ENCODE data around the gene COMMD10. TPM values are rescaled to one million over a fixed set of nuclear protein-coding genes. Genes with fewer than 3 reads are reported as not detected.

The COMMD10 gene
- total and polyA plus RNA-seq, 2 of the 8 experiments (the other 6 are each of a cell fraction or from before 2014, with no cell fraction given), result 16.5 to 43.4 TPM

GRCh38 chr5:116078199-116078598 lies 6.6 kb upstream of the COMMD10 start:
- H4K91ac ChIP-seq (replicated peaks; ENCODE audit: insufficient read length, low read length), result no peak overlapping the region
- H2AFZ ChIP-seq (ENCODE audit: low read length), result no peak overlapping the region
- DNase-seq (ENCODE audit: low read depth in 1 of 2, low spot score in 2 of 2), result no peak
- no peak overlapping the region for H2AK5ac ChIP-seq (ENCODE audit: low read depth, low read length)
- ChIA-PET POLR2A (ENCODE audit: partially characterized antibody) (no interaction called here), CTCF (ENCODE audit: partially characterized antibody) (interaction anchor here (1.6 to 4.4 kb wide), 2 partner anchors 10 to 239 kb away, joined by 4 to 21 read pairs; no protein-coding TSS in a partner anchor)
- H2BK120ac ChIP-seq (replicated peaks; ENCODE audit: low read depth, low read length), result no peak overlapping the region
- H3K14ac ChIP-seq (ENCODE audit: insufficient read length), result no peak overlapping the region
- H3K4me2 ChIP-seq (ENCODE audit: insufficient read depth in 1 of 2, low read depth in 2 of 2, low read length in 2 of 2), result no peak overlapping the region
- no peaks in the 10 kb centered on the region for H3K79me1 ChIP-seq (ENCODE audit: low read depth, low read length)
- H2BK5ac ChIP-seq (ENCODE audit: low read depth, low read length), result no peak overlapping the region
- no peaks in the 10 kb centered on the region for H3K4me1 ChIP-seq (replicated peaks in 1 of 4; ENCODE audit: control insufficient read depth in 3 of 4, insufficient read depth in 4 of 4, low read length in 3 of 4)
- H3K27ac ChIP-seq (ENCODE audit: low read depth, low read length), result no peak overlapping the region
- 89% methylated on average over 5 of the region's 5 CpGs; no CpG with 5 or more reads in 1 of the 2 experiments for WGBS, 2 experiments (ENCODE audit: extremely low coverage in 1 of 2, insufficient coverage in 1 of 2, insufficient read length in 1 of 2, insufficient replicate concordance in 2 of 2, low coverage in 1 of 2, low lambda C conversion rate in 2 of 2, missing lambda C conversion rate in 1 of 2)
- H3K23me2 ChIP-seq (ENCODE audit: low read depth, low read length), result no peaks in the 10 kb centered on the region
- H3K27me3 ChIP-seq (replicated peaks in 1 of 4; ENCODE audit: control insufficient read depth in 3 of 4, extremely low read depth in 1 of 4, insufficient read depth in 3 of 4, low read length in 3 of 4), result no peaks in the 10 kb centered on the region
- no peak overlapping the region for H2BK20ac ChIP-seq (ENCODE audit: low read length)
- H2BK15ac ChIP-seq (ENCODE audit: low read length), result no peak overlapping the region
- H3K9me3 ChIP-seq (ENCODE audit: insufficient read depth in 2 of 2, low read depth in 1 of 2, low read length in 1 of 2), result no peaks in the 10 kb centered on the region
- H3K36me3 ChIP-seq (ENCODE audit: control insufficient read depth in 2 of 4, insufficient read depth in 4 of 4, low read length in 3 of 4), result no peaks in the 10 kb centered on the region
- no peak for FAIRE-seq
- H3K4ac ChIP-seq (replicated peaks; ENCODE audit: insufficient read length, low read depth, low read length), result no peak overlapping the region
- H3K56ac ChIP-seq (replicated peaks; ENCODE audit: insufficient read length, low read depth, low read length), result no peak overlapping the region
- H3K4me3 ChIP-seq (ENCODE audit: extremely low read depth in 1 of 4, insufficient read depth in 2 of 4, low read depth in 3 of 4, low read length in 4 of 4), result no peak overlapping the region
- no peaks in the 10 kb centered on the region for H3K79me2 ChIP-seq (ENCODE audit: control insufficient read depth in 1 of 2, insufficient read depth in 2 of 2, low read length in 2 of 2)
- no peak overlapping the region for H4K5ac ChIP-seq (ENCODE audit: insufficient read length, low read depth, low read length)
- H4K20me1 ChIP-seq (replicated peaks in 1 of 2; ENCODE audit: control insufficient read depth in 1 of 2, insufficient read depth in 2 of 2, low read length in 2 of 2), result no peaks in the 10 kb centered on the region
- no peak overlapping the region for H4K8ac ChIP-seq (ENCODE audit: extremely low read depth, insufficient read depth, low read length)
- H3K9ac ChIP-seq (replicated peaks in 1 of 4; ENCODE audit: extremely low read depth in 1 of 4, low read depth in 3 of 4, low read length in 3 of 4), result no peak overlapping the region
- no peak overlapping the region for H2BK12ac ChIP-seq (ENCODE audit: low read depth, low read length)
- H3K18ac ChIP-seq (ENCODE audit: extremely low read depth, low read length), result no peak overlapping the region
- no peak overlapping the region for H3K23ac ChIP-seq (ENCODE audit: insufficient read length)
- TF ChIP-seq CEBPB (IDR thresholded peaks at IDR 0.05; ENCODE audit: low read depth, low read length) (no peak), SRF (IDR thresholded peaks at IDR 0.05; ENCODE audit: low read depth, low read length) (no peak), YY1 (IDR thresholded peaks at IDR 0.05; ENCODE audit: low read depth, low read length) (no peak), CBX8 (IDR thresholded peaks at IDR 0.05; ENCODE audit: borderline replicate concordance, low read depth, low read length) (no peak), EGR1 (IDR thresholded peaks at IDR 0.05; ENCODE audit: borderline replicate concordance, low read depth, low read length) (no peak), RNF2 (IDR thresholded peaks at IDR 0.05; ENCODE audit: borderline replicate concordance, low read depth, low read length, missing control alignments, poor library complexity, severe bottlenecking) (no peak), ASH2L (IDR thresholded peaks at IDR 0.05; ENCODE audit: low read length) (no peak), JUN (IDR thresholded peaks at IDR 0.05; ENCODE audit: low read depth, low read length) (no peak), BACH1 (IDR thresholded peaks at IDR 0.05; ENCODE audit: low read length) (no peak), HDAC6 (IDR thresholded peaks at IDR 0.05; ENCODE audit: low read depth, low read length) (no peak), ZNF274 (IDR thresholded peaks at IDR 0.05; ENCODE audit: borderline replicate concordance, extremely low read depth, low read length) (no peak), ATF2 (IDR thresholded peaks at IDR 0.05; ENCODE audit: low read length) (no peak), RFX5 (IDR thresholded peaks at IDR 0.05; ENCODE audit: borderline replicate concordance, low read depth, low read length) (no peak), RBBP5 (IDR thresholded peaks at IDR 0.05; ENCODE audit: borderline replicate concordance, low read depth, low read length) (no peak)

Measured in H1 (cell line).